Stimulated activated naive CD8-positive, alpha-beta T cell treated with anti-CD3 and anti-CD28 coated beads, Interleukin-15, Interleukin-2, amounts not matched to agents 100 ng/mL and 50 ng/mL, for 24 hours (primary cell): ENCODE results near the gene NAA11.

Experiments
- H3K27ac Mint-ChIP-seq: one replicate; pipeline ENCODE4 v1.8.0; 2021; ENCODE audit warnings: mild to moderate bottlenecking, mixed read lengths
- H3K27me3 Mint-ChIP-seq: one replicate; pipeline ENCODE4 v1.8.0; 2021; ENCODE audit warnings: mixed read lengths
- H3K36me3 Mint-ChIP-seq: one replicate; pipeline ENCODE4 v1.8.0; 2021; ENCODE audit warnings: low read depth, mixed read lengths
- H3K4me1 Mint-ChIP-seq: one replicate; pipeline ENCODE4 v1.8.0; 2021; ENCODE audit warnings: low read depth, mixed read lengths
- H3K4me3 Mint-ChIP-seq: one replicate; pipeline ENCODE4 v1.8.0; 2021; ENCODE audit warnings: mild to moderate bottlenecking, mixed read lengths
- H3K9me3 Mint-ChIP-seq: one replicate; pipeline ENCODE4 v1.8.0; 2021; ENCODE audit warnings: mixed read lengths

Gene NAA11

GRCh38 chr4:79325864-79326328 lies at the start of gene NAA11:
NAA11 (minus strand) TSS chr4:79326061; CDS start chr4:79325877, 184 bp downstream.
- no peak within 1 kb of the TSS for H3K27ac Mint-ChIP-seq

DNA sequence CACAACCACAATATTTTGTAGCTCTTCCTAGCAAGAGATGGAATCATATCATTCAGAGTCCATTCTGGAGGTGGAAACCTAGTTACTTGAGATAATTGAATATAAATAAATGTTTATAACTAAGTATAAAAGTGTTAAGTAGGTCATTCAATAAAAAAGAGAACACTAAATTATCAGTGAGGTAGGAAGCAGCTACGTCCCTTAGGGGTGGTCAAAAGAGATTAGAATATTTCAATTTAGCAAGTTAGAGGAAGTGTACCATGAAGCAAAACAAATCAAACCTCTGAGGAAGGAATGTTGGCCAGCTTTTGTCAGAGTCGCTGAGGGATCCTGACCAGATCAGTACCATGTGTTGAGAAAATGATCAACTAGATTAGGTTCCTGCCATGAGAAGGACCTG lies 44.2 kb upstream of the NAA11 start:
- Mint-ChIP-seq H3K36me3 (no peaks in the 10 kb centered on the region), H3K9me3 (no peaks in the 10 kb centered on the region), H3K27me3 (no peaks in the 10 kb centered on the region), H3K27ac (no peak overlapping the region), H3K4me3 (no peak overlapping the region), H3K4me1 (no peaks in the 10 kb centered on the region)

More at GRCh38 chr4:79325864-79326328, at the start of gene NAA11:
- Mint-ChIP-seq H3K4me1 (no peaks in the 10 kb centered on the region), H3K27me3 (no peaks in the 10 kb centered on the region), H3K36me3 (no peaks in the 10 kb centered on the region), H3K4me3 (no peak within 1 kb of the TSS), H3K9me3 (no peaks in the 10 kb centered on the region)

- Mint-ChIP-seq H3K9me3 (no peaks in the 10 kb centered on the region), H3K36me3 (no peaks in the 10 kb centered on the region), H3K27ac (no peak overlapping the region), H3K4me3 (no peak overlapping the region), H3K27me3 (no peaks in the 10 kb centered on the region), H3K4me1 (no peaks in the 10 kb centered on the region)
Measured at GRCh38 chr4:79367096-79367495, 41.2 kb upstream of the NAA11 start.

- H3K9me3 Mint-ChIP-seq, result no peaks in the 10 kb centered on the region
- no peaks in the 10 kb centered on the region for H3K36me3 Mint-ChIP-seq
- H3K4me3 Mint-ChIP-seq, result no peak overlapping the region
- H3K27me3 Mint-ChIP-seq, result no peaks in the 10 kb centered on the region
- H3K27ac Mint-ChIP-seq, result no peak overlapping the region
- no peaks in the 10 kb centered on the region for H3K4me1 Mint-ChIP-seq
Measured at GRCh38 chr4:79366422-79366821, 40.6 kb upstream of the NAA11 start.

GRCh38 chr4:79364061-79364460 lies 38.2 kb upstream of the NAA11 start:
- no peaks in the 10 kb centered on the region for H3K4me1 Mint-ChIP-seq
- no peaks in the 10 kb centered on the region for H3K27me3 Mint-ChIP-seq
- no peaks in the 10 kb centered on the region for H3K9me3 Mint-ChIP-seq
- no peaks in the 10 kb centered on the region for H3K36me3 Mint-ChIP-seq
- no peak overlapping the region for H3K27ac Mint-ChIP-seq
- no peak overlapping the region for H3K4me3 Mint-ChIP-seq

GRCh38 chr4:79362626-79363025 lies 36.8 kb upstream of the NAA11 start:
- Mint-ChIP-seq H3K27ac (no peak overlapping the region), H3K9me3 (no peaks in the 10 kb centered on the region), H3K27me3 (no peaks in the 10 kb centered on the region), H3K4me1 (no peaks in the 10 kb centered on the region), H3K4me3 (no peak overlapping the region), H3K36me3 (no peaks in the 10 kb centered on the region)

DNA sequence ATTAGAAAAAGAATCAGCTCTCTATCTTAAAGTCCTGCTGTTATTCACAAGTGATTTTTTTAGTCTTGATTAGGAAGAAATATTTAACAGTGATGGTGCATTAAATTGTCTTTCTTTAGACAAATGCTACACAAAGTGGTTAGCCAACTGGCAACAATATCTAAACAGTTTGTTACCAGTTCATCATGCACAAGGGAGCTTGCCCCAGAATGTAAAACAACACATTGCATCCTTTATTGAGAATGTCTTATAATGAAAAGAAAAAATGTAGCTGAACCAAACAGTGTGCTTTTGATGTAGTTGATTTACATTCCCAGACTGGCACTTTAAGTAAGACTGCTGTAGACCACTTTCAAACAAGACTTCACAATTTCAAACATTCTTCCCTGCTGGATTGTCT lies 34.1 kb upstream of the NAA11 start:
- H3K9me3 Mint-ChIP-seq, result no peaks in the 10 kb centered on the region
- no peak overlapping the region for H3K27ac Mint-ChIP-seq
- no peaks in the 10 kb centered on the region for H3K4me1 Mint-ChIP-seq
- no peaks in the 10 kb centered on the region for H3K27me3 Mint-ChIP-seq
- H3K36me3 Mint-ChIP-seq, result no peaks in the 10 kb centered on the region
- H3K4me3 Mint-ChIP-seq, result no peak overlapping the region

GRCh38 chr4:79358438-79358837 lies 32.6 kb upstream of the NAA11 start:
- H3K36me3 Mint-ChIP-seq, result no peaks in the 10 kb centered on the region
- no peaks in the 10 kb centered on the region for H3K27me3 Mint-ChIP-seq
- H3K9me3 Mint-ChIP-seq, result no peaks in the 10 kb centered on the region
- no peak overlapping the region for H3K4me3 Mint-ChIP-seq
- no peak overlapping the region for H3K27ac Mint-ChIP-seq
- H3K4me1 Mint-ChIP-seq, result no peaks in the 10 kb centered on the region

DNA sequence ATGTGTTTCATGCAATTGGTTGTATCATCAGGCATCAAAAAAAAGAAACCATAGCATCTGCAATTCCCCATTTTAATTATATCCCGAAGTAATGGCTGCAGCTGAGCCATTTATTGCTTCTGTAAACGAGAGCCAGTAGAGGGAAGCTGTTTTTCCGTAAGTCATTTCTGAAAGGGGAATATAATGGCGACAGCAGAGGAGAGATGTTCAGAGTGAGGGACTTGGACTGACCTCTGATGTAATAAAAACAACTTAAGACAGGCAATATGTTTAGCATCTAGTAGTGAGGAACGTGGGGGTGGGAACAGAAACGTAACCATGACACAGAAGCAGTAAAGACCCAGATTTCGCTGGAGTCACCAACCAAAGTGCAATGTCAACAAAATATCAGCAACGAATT lies 31.5 kb upstream of the NAA11 start:
- Mint-ChIP-seq H3K4me1 (no peaks in the 10 kb centered on the region), H3K27me3 (no peaks in the 10 kb centered on the region), H3K4me3 (no peak overlapping the region), H3K9me3 (no peaks in the 10 kb centered on the region), H3K36me3 (no peaks in the 10 kb centered on the region), H3K27ac (no peak overlapping the region)

GRCh38 chr4:79353075-79353474 lies 27.2 kb upstream of the NAA11 start:
- H3K27me3 Mint-ChIP-seq, result no peaks in the 10 kb centered on the region
- no peak overlapping the region for H3K4me3 Mint-ChIP-seq
- H3K9me3 Mint-ChIP-seq, result peaks cover 3% of the 10 kb centered on the region
- H3K4me1 Mint-ChIP-seq, result no peaks in the 10 kb centered on the region
- no peak overlapping the region for H3K27ac Mint-ChIP-seq
- H3K36me3 Mint-ChIP-seq, result no peaks in the 10 kb centered on the region

GRCh38 chr4:79348405-79348804 lies 22.5 kb upstream of the NAA11 start:
- peaks cover 9% of the 10 kb centered on the region for H3K9me3 Mint-ChIP-seq
- no peaks in the 10 kb centered on the region for H3K36me3 Mint-ChIP-seq
- no peaks in the 10 kb centered on the region for H3K4me1 Mint-ChIP-seq
- H3K27ac Mint-ChIP-seq, result no peak overlapping the region
- H3K27me3 Mint-ChIP-seq, result no peaks in the 10 kb centered on the region
- H3K4me3 Mint-ChIP-seq, result no peak overlapping the region

DNA sequence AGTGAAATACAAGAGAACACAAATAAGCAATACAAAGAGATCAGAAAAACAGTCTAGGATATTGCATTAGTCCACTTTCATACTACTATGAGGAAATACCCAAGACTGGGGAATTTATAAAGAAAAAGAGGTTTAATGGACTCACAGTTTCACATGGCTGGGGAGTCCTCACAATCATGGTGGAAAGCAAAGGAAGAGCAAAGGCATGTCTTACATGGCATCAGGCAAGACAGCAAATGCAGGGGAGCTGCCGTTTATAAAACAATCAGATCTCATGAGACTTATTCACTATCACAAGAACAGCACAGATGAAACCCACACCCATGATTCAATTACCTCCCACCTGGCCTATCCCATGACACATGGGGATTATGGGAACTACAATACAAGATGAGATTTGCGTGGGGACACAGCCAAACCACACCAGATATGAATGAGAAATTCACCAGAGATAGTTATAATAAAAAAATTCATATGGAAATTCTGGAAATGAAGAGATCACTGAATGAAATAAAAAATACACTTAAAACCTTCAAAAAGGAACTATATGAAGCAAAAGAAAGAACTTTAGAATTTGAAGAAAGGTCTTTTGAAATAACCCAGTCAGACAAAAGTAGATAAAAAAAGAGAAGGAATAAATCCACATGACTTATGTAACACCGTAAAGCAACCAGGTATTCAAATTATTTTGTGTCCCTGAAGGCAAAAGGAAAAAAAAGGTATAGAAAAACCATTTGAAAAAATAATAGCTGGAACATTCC lies 16.2 kb upstream of the NAA11 start:
- H3K27ac Mint-ChIP-seq, result no peak overlapping the region
- H3K36me3 Mint-ChIP-seq, result peaks cover 4% of the 10 kb centered on the region

DNA sequence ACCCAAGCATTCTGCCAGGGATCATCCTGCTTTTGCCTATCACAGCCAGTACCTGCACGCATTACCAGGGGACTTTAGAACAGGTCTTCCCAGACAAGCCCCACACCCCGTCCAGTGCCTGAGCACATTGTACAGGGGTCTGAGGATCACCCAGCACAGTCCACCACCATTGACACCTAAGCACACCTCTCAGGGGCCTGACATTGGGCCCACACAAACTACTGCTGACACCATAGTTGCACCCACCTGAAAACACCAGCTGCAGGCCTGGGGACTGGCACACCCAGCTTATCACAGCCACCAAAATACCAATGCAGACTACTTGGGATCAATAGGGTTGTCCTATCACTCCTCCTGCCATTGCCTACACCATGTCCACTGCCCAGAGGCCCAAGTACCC lies 14.7 kb upstream of the NAA11 start:
- peaks cover 4% of the 10 kb centered on the region for H3K36me3 Mint-ChIP-seq

More for the DNA sequence above, 16.2 kb upstream of the NAA11 start:
- Mint-ChIP-seq H3K4me1 (no peaks in the 10 kb centered on the region), H3K9me3 (peaks cover 17% of the 10 kb centered on the region), H3K4me3 (no peak overlapping the region), H3K27me3 (no peaks in the 10 kb centered on the region)

GRCh38 chr4:79338148-79338547 lies 12.3 kb upstream of the NAA11 start:
- H3K4me1 Mint-ChIP-seq, result no peaks in the 10 kb centered on the region
- no peak overlapping the region for H3K4me3 Mint-ChIP-seq
- H3K36me3 Mint-ChIP-seq, result peaks cover 4% of the 10 kb centered on the region
- H3K27me3 Mint-ChIP-seq, result no peaks in the 10 kb centered on the region
- peaks cover 11% of the 10 kb centered on the region for H3K9me3 Mint-ChIP-seq
- H3K27ac Mint-ChIP-seq, result no peak overlapping the region

More for the DNA sequence above, 14.7 kb upstream of the NAA11 start:
- no peak overlapping the region for H3K27ac Mint-ChIP-seq
- H3K9me3 Mint-ChIP-seq, result peaks cover 14% of the 10 kb centered on the region
- H3K4me3 Mint-ChIP-seq, result no peak overlapping the region
- no peaks in the 10 kb centered on the region for H3K4me1 Mint-ChIP-seq
- no peaks in the 10 kb centered on the region for H3K27me3 Mint-ChIP-seq

- no peaks in the 10 kb centered on the region for H3K27me3 Mint-ChIP-seq
- no peak overlapping the region for H3K27ac Mint-ChIP-seq
- H3K36me3 Mint-ChIP-seq, result no peaks in the 10 kb centered on the region
- no peaks in the 10 kb centered on the region for H3K9me3 Mint-ChIP-seq
- no peaks in the 10 kb centered on the region for H3K4me1 Mint-ChIP-seq
- H3K4me3 Mint-ChIP-seq, result no peak overlapping the region
Measured at GRCh38 chr4:79334783-79335182, 8.9 kb upstream of the NAA11 start.

DNA sequence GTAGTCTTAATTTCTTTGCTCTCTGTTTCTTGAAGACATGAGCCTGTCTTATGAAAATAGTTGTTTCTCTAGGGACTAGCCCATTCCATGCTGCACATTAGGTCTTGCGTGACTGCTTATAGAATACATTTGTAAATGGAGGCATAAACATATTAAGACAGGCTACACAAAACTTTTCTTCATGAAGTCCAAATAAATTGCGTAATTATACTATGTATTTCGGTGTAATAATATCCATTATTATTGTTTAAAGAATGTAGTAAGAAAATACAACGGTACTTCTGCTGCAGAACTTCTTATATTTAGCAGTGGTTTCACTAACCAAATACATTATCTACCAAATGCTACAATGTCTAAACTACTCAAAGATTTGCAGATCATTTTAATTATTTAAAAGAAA lies 8.5 kb upstream of the NAA11 start:
- Mint-ChIP-seq H3K27ac (no peak overlapping the region), H3K9me3 (no peaks in the 10 kb centered on the region), H3K27me3 (no peaks in the 10 kb centered on the region)

More for the DNA sequence above, 8.5 kb upstream of the NAA11 start:
- no peak overlapping the region for H3K4me3 Mint-ChIP-seq
- H3K4me1 Mint-ChIP-seq, result no peaks in the 10 kb centered on the region
- no peaks in the 10 kb centered on the region for H3K36me3 Mint-ChIP-seq
